AG10803 (cell line): Measurements from ENCODE around the gene INAVA.
A peak's percentile ranks its signal among the peaks of the same experiment; 100 is the strongest.
"Not testable (repeated sequence)": the region's sequence is repeated elsewhere in the genome, so short reads cannot be mapped to it uniquely, and the experiment has no call there.

Experiments
- DNase-seq: peaks from one replicate; pipeline ENCODE4 v3.0.0; 2010; ENCODE audit warnings: low read depth
- H3K4me3 ChIP-seq: 2 replicates; pipeline ENCODE4 v1.5.1; 2011; ENCODE audit warnings: mild to moderate bottlenecking, low read length, control low read depth
- CTCF ChIP-seq: conservative IDR thresholded peaks from 2 replicates; pipeline ENCODE4 v1.5.1; 2011; ENCODE audit warnings: mild to moderate bottlenecking, low read length, control low read depth, inconsistent platforms

The INAVA gene

GRCh38 chr1:200951016-200951415 is 56.3 kb downstream of the INAVA start:
- no peak overlapping the region for H3K4me3 ChIP-seq
- peak; percentile 3 for DNase-seq
- TF ChIP-seq CTCF, result no peak

- no peak for DNase-seq
- H3K4me3 ChIP-seq, result no peak overlapping the region
- no peak for TF ChIP-seq CTCF
Observed at GRCh38 chr1:200954434-200954833, 59.7 kb downstream of the INAVA start.

- TF ChIP-seq CTCF, result no peak
- DNase-seq, result no peak
- no peak overlapping the region for H3K4me3 ChIP-seq
Observed at GRCh38 chr1:200958597-200958996, 63.9 kb downstream of the INAVA start.

GRCh38 chr1:200959411-200959921 is 64.8 kb downstream of the INAVA start:
- TF ChIP-seq CTCF, result no peak
- no peak for DNase-seq
- H3K4me3 ChIP-seq, result no peak overlapping the region

GRCh38 chr1:200960236-200960947 is 65.7 kb downstream of the INAVA start:
- TF ChIP-seq CTCF, result no peak

GRCh38 chr1:200960948-200961340 is 66.2 kb downstream of the INAVA start:
- no peak for DNase-seq
- H3K4me3 ChIP-seq, result no peak overlapping the region

More at GRCh38 chr1:200960236-200960947, 65.7 kb downstream of the INAVA start:
- H3K4me3 ChIP-seq, result no peak overlapping the region
- DNase-seq, result no peak

GRCh38 chr1:200962151-200962550 is 67.5 kb downstream of the INAVA start:
- not testable (repeated sequence) for H3K4me3 ChIP-seq, DNase-seq

More at GRCh38 chr1:200960948-200961340, 66.2 kb downstream of the INAVA start:
- no peak for TF ChIP-seq CTCF

GRCh38 chr1:200962631-200963030 is 67.9 kb downstream of the INAVA start:
- H3K4me3 ChIP-seq, result no peak overlapping the region
- no peak for DNase-seq
- no peak for TF ChIP-seq CTCF
